ENCODE measurements around the gene SPCS2. TPM values are rescaled to one million over a fixed set of nuclear protein-coding genes. Genes with fewer than 3 reads are reported as not detected.
A peak's percentile ranks its signal among the peaks of the same experiment; 100 is the strongest.
"Not testable (repeated sequence)": the region's sequence is repeated elsewhere in the genome, so short reads cannot be mapped to it uniquely, and the experiment has no call there.

SPCS2 gene
- total RNA-seq, 1 experiment from 2014 or later, result 47.7 TPM

GRCh38 chr11:75002516-75002915, 53.5 kb downstream of the SPCS2 start:
- no peak for DNase-seq (ENCODE audit: low spot score)

- DNase-seq (ENCODE audit: low spot score), result no peak
Measured at GRCh38 chr11:75004215-75004614, 55.1 kb downstream of the SPCS2 start.

- no peak for DNase-seq (ENCODE audit: low spot score)
Measured at GRCh38 chr11:75011357-75011756, 62.3 kb downstream of the SPCS2 start.

GRCh38 chr11:75011872-75012271, 62.8 kb downstream of the SPCS2 start:
- no peak for DNase-seq (ENCODE audit: low spot score)

GRCh38 chr11:75013051-75013450, 64.0 kb downstream of the SPCS2 start:
- no peak for DNase-seq (ENCODE audit: low spot score)

GRCh38 chr11:75014129-75014528, 65.1 kb downstream of the SPCS2 start:
- no peak for DNase-seq (ENCODE audit: low spot score)

- not testable (repeated sequence) for DNase-seq (ENCODE audit: low spot score)
Measured at GRCh38 chr11:75019200-75019599, 70.1 kb downstream of the SPCS2 start.

GRCh38 chr11:75020328-75020727, 71.3 kb downstream of the SPCS2 start:
- not testable (repeated sequence) for DNase-seq (ENCODE audit: low spot score)

- no peak for DNase-seq (ENCODE audit: low spot score)
Measured at GRCh38 chr11:75022296-75022695, 73.2 kb downstream of the SPCS2 start.

GRCh38 chr11:75022759-75023396, 73.8 kb downstream of the SPCS2 start:
- DNase-seq (ENCODE audit: low spot score), result peak; percentile 70

- DNase-seq (ENCODE audit: low spot score), result no peak
Measured at GRCh38 chr11:75023446-75024067, 74.5 kb downstream of the SPCS2 start.

GRCh38 chr11:75024068-75024449, 75.0 kb downstream of the SPCS2 start:
- DNase-seq (ENCODE audit: low spot score), result no peak

- DNase-seq (ENCODE audit: low spot score), result no peak
Measured at GRCh38 chr11:75024764-75025211, 75.7 kb downstream of the SPCS2 start.

- DNase-seq (ENCODE audit: low spot score), result no peak
Measured at GRCh38 chr11:75025561-75025960, 76.5 kb downstream of the SPCS2 start.

GRCh38 chr11:75028321-75028720, 79.3 kb downstream of the SPCS2 start:
- no peak for DNase-seq (ENCODE audit: low spot score)

Other genes with a start within 250 kb of the SPCS2 start
- not detected in 2 replicates for gene CHRDL2, start 217.8 kb upstream of the SPCS2 start, total RNA-seq (2014; rRNA removed; shearing (Covaris generic))
- 6.0 and 8.3 TPM in 2 replicates for gene RNF169, start 200.4 kb upstream of the SPCS2 start, total RNA-seq (2014; rRNA removed; shearing (Covaris generic))
- gene XRRA1, start 175 bp upstream of the SPCS2 start, total RNA-seq (2014; rRNA removed; shearing (Covaris generic)), result 5.2 TPM in 2 replicates
- 7.7 and 9.5 TPM in 2 replicates for gene NEU3, start 39.7 kb downstream of the SPCS2 start, total RNA-seq (2014; rRNA removed; shearing (Covaris generic))
- gene OR2AT4, start 147.6 kb downstream of the SPCS2 start, total RNA-seq (2014; rRNA removed; shearing (Covaris generic)), result not detected in 2 replicates
- 3.0 TPM in 1 of 2 replicates, not detected in the other for gene SLCO2B1, start 201.8 kb downstream of the SPCS2 start, total RNA-seq (2014; rRNA removed; shearing (Covaris generic))